Neural progenitor cell (in vitro differentiated cells): ENCODE results near the gene RNF32.

ENCODE experiments used
- CTCF ChIP-seq: fragments of 200-600 bp; sonication (generic); IDR thresholded peaks from 2 replicates; pipeline ENCODE4 v1.5.1; 2017; ENCODE audit warnings: antibody characterized with exemption, mild to moderate bottlenecking
- EZH2 ChIP-seq: fragments of 200-600 bp; sonication (generic); IDR thresholded peaks from 2 replicates; pipeline ENCODE4 v1.6.1; 2017; ENCODE audit warnings: antibody characterized with exemption, mild to moderate bottlenecking, moderate library complexity
- EZH2phosphoT487 ChIP-seq: fragments of 200-600 bp; sonication (generic); IDR thresholded peaks from 2 replicates; pipeline ENCODE4 v1.6.1; 2017; ENCODE audit warnings: antibody characterized with exemption

- TF ChIP-seq CTCF = no peak
- TF ChIP-seq EZH2 = no peak
- TF ChIP-seq EZH2phosphoT487 = no peak
Measured at GRCh38 chr7:156639426-156640256, 933 bp upstream of the RNF32 start.
